Heart left ventricle (tissue), 16 donors: ENCODE results near the gene CLCF1. TPM values are rescaled to one million over a fixed set of nuclear protein-coding genes. Genes with fewer than 3 reads are reported as not detected.
A peak's percentile ranks its signal among the peaks of the same experiment; 100 is the strongest.

Experiments
- ATAC-seq, 4 donors: fragments of 200-7000 bp; cut with Tn5 transposase; one replicate each; pipeline ENCODE4 v1.9.1; 2020 to 2022; ENCODE audit warnings: moderate library complexity in 4 of 4, mild to moderate bottlenecking in 3 of 4, moderate number of reproducible peaks in 1 of 4
- DNase-seq, 5 donors: peaks; one replicate each; pipeline ENCODE4 v3.0.0-alpha.2; 2020
- H3K27ac ChIP-seq, 12 donors: fragments of 200-600 bp; sonication (generic) in 4 of 12; one replicate each; pipeline versions ENCODE4 v1.5.0 to v1.8.0; 2016 to 2022; ENCODE audit warnings: mild to moderate bottlenecking in 2 of 12
- H3K27me3 ChIP-seq, 9 donors: fragments of 200-600 bp; sonication (generic) in 2 of 9; one replicate each; pipeline versions ENCODE4 v1.5.1 to v1.8.0; 2016 to 2022; ENCODE audit warnings: mild to moderate bottlenecking in 3 of 9
- H3K36me3 ChIP-seq, 9 donors: fragments of 200-600 bp; sonication (generic) in 2 of 9; one replicate each; pipeline versions ENCODE4 v1.5.0 to v1.8.0; 2018 to 2022; ENCODE audit warnings: mild to moderate bottlenecking in 2 of 9
- H3K4me1 ChIP-seq, 12 donors: fragments of 200-600 bp; sonication (generic) in 4 of 12; one replicate each; pipeline versions ENCODE4 v1.5.0 to v1.8.0; 2016 to 2022; ENCODE audit warnings: mild to moderate bottlenecking in 3 of 12
- H3K4me3 ChIP-seq, 12 donors: fragments of 200-600 bp; sonication (generic) in 4 of 12; one replicate each; pipeline versions ENCODE4 v1.5.0 to v1.8.0; 2017 to 2022; ENCODE audit warnings: mild to moderate bottlenecking in 9 of 12, moderate library complexity in 4 of 12
- H3K9me3 ChIP-seq, 12 donors: fragments of 200-600 bp; sonication (generic) in 4 of 12; one replicate each; pipeline versions ENCODE4 v1.5.0 to v1.8.0; 2016 to 2022; ENCODE audit warnings: mild to moderate bottlenecking in 1 of 12
- POLR2A ChIP-seq, 2 donors: fragments of 450-650 bp; IDR thresholded peaks; one replicate each; pipeline ENCODE4 v1.6.1; 2017; ENCODE audit warnings: antibody characterized with exemption in 2 of 2, mild to moderate bottlenecking in 2 of 2, moderate library complexity in 2 of 2
- WGBS, 4 donors: extraction: QIAGEN DNeasy Blood & Tissue Kit in 2 of 4; methylation state at CpG; one replicate each; pipeline versions ENCODE4 v1.1.5 to v1.1.7; 2013 to 2018; 5-methylcytosine and 5-hydroxymethylcytosine counted together
- intact Hi-C, 10 donors: fragments of 100-400 bp; cut with DNase I; formaldehyde crosslinking; loops; one replicate each; pipeline versions ENCODE4 v1.11.1 to v1.14.2; 2022
- polyA plus RNA-seq, 2 donors: library from polyadenylated mRNA; stranded (reverse); fragments of 200-250 nt; gene quantifications; one replicate each; pipeline ENCODE4 v1.2.3, GENCODE V29; 2013
- total RNA-seq, 9 donors: library from RNA; depleted of rRNA in 2 of 9; stranded (reverse); fragments of >200 nt in 2 of 9; fragmentation: NEBNext Ultra II Directional in 3 of 9; extraction: Animal tissue kit (Norgen Biotek cat#: 25700) in 3 of 9; gene quantifications; one replicate each; pipeline versions ENCODE4 v1.1.0 to v1.2.4, GENCODE V29; 2016 to 2023
- TF ChIP-seq, protein P1 (sequence below), 12 donors: fragments of 200-600 bp; sonication (generic) in 4 of 12; IDR thresholded peaks; one replicate each; pipeline versions ENCODE4 v1.5.0 to v1.8.0; 2018 to 2022; ENCODE audit warnings: antibody characterized with exemption in 12 of 12, mild to moderate bottlenecking in 5 of 12
- donor health status: ischemic (EF 13 %, LVEDD 7.1; RV severe dilation, severe dysfunction).
- donor health status: healthy with polysubstance abuse.
- donor health status: DM: no; HTN: yes; CAD: no.
- donor health status: DM: no; HTN: no; CAD: no.
- donor health status: ischemic (EF 25% LVEDD 6.9; RV normal size, moderate dysfunction).
- donor health status: ischemic (EF 25% LVEDD 5.7; RV mildly dilated, moderate dysfunction).
- donor health status: healthy.
- donor health status: DM: yes; HTN: yes; CAD: no.
- donor health status: ischemic (EF 35%, LVEDD 5.7; RV mildly dilated, moderate dysfunction).
- donor health status: nonischemic (EF 11% LVEDD 7.7; RV severe dilation, severe dysfunction).
- donor health status: DM: yes; HTN: yes; CAD: no.
- donor health status: PGD.
- donor health status: ischemic (EF 29% LVEDD 5.4; RV normal size, mild dysfunction).
- donor health status: nonischemic (EF 23%, LVEDD 6.1; RV moderate dilation, normal function).

CLCF1 gene
- total and polyA plus RNA-seq, 11 donors = 0.25 to 17.1 (median 1.7) TPM

DNA sequence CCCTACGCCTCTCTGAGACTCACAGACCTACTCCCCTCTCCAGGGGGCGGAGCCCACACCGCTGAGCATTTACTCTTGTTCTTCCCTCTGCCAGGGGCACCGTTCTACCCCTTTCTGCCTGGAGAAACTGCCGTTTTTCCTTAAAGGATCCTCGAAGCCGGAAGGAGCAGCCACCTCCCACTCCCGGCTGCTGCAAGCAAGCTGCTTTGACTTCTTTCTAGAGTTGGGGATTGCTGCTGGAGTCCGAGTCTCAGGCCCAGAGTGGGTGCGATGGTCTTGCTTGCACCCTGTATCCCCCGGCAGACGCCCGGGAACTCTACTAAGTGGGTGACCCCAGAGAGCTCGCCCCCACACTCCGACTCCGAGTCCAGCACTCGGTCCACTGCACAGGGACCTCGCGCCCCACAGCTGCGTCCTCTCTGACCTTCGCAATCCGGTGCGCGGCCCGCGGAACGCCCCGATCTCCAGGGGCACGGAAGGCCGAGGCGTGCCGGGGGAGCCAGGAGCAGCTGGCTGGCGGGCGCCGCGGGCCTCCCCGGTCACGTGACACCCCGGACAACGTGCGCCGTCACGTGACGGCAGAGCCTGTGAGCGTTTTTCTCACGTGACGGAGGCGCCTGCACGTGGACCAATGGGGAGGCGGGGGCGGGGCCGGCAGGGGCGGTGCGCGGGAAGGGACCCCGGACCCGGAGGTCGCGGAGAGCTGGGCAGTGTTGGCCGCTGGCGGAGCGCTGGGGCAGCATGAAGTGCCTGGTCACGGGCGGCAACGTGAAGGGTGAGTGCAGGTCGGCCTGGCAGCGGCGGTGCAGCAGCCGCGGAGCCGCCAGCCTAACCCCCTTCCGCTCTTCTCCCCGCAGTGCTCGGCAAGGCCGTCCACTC lies 18.1 kb upstream of the CLCF1 start, which contains the start of gene RAD9A:
Gene RAD9A, plus strand, starts transcription at position 683 of the 879 bp plus-strand sequence. Its CDS starts 59 bp downstream, at position 742.
- peak; percentile 96 to 99 (median 97) for DNase-seq
- H3K36me3 ChIP-seq = peaks cover 0 to 23% (median 7%) of the 10 kb centered on the region in 9 donors
- WGBS, 4 donors = 0 to 2% (median 1%) methylated on average over 31 to 75 of the region's 75 CpGs
- H3K27me3 ChIP-seq = no peaks in the 10 kb centered on the region
- TF ChIP-seq, protein P1, sequence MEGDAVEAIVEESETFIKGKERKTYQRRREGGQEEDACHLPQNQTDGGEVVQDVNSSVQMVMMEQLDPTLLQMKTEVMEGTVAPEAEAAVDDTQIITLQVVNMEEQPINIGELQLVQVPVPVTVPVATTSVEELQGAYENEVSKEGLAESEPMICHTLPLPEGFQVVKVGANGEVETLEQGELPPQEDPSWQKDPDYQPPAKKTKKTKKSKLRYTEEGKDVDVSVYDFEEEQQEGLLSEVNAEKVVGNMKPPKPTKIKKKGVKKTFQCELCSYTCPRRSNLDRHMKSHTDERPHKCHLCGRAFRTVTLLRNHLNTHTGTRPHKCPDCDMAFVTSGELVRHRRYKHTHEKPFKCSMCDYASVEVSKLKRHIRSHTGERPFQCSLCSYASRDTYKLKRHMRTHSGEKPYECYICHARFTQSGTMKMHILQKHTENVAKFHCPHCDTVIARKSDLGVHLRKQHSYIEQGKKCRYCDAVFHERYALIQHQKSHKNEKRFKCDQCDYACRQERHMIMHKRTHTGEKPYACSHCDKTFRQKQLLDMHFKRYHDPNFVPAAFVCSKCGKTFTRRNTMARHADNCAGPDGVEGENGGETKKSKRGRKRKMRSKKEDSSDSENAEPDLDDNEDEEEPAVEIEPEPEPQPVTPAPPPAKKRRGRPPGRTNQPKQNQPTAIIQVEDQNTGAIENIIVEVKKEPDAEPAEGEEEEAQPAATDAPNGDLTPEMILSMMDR (IDR thresholded peaks at IDR 0.05) = no peak
- peak in 1 of 2 donors; percentile 79 for TF ChIP-seq POLR2A (IDR thresholded peaks at IDR 0.05)
- peak; percentile 65 to 89 (median 86) for ATAC-seq
- peaks cover 0 to 36% (median 16%) of the 10 kb centered on the region in 12 donors for H3K4me1 ChIP-seq
- peak within 1 kb of the TSS; percentile 51 to 93 (median 78) for H3K4me3 ChIP-seq
- H3K9me3 ChIP-seq = no peaks in the 10 kb centered on the region
- intact Hi-C loops = loop anchor here in 6 of 10 donors (2.0 to 5.0 kb wide), 3 partner anchors 91 to 116 kb away; partner anchors contain the start of genes CDK2AP2 (in 3 of the 6), PITPNM1 (in 3 of the 6) and AIP (in 1 of the 6)
- H3K27ac ChIP-seq = peak within 1 kb of the TSS; percentile 45 to 93 (median 81)

DNA sequence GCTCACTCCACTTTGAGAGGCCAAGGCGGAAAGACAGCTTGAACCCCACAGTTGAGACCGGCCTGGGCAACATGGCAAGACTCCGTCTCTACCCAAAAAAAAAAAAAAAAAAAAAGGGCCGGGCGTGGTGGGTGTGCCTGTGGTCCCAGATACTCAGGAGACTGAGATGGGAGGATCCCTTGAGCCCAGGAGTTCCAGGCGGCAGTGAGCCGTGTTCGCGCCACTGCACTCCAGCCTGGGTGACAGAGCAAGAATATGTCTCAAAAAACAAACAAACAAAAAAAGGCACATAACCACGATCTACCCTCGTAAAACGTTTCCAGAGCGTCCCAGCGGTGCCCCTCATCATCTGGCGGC lies 17.5 kb upstream of the CLCF1 start:
- TF ChIP-seq POLR2A (IDR thresholded peaks at IDR 0.05) = no peak
- TF ChIP-seq, protein P1 (IDR thresholded peaks at IDR 0.05) = no peak
- H3K27me3 ChIP-seq = no peaks in the 10 kb centered on the region
- 9 to 14% (median 12%) methylated on average over 15 of the region's 15 CpGs for WGBS, 4 donors
- DNase-seq (no peak), ATAC-seq (no peak)
- H3K27ac ChIP-seq = peak overlapping the region; percentile 45 to 93 (median 81)
- H3K4me3 ChIP-seq = peak overlapping the region; percentile 51 to 93 (median 78)
- H3K9me3 ChIP-seq = no peaks in the 10 kb centered on the region
- intact Hi-C loops = loop anchor here in 6 of 10 donors (2.0 to 5.0 kb wide), 3 partner anchors 91 to 116 kb away; partner anchors contain the start of genes CDK2AP2 (in 3 of the 6), PITPNM1 (in 3 of the 6) and AIP (in 1 of the 6)
- H3K36me3 ChIP-seq = peaks cover 0 to 17% (median 3%) of the 10 kb centered on the region in 9 donors
- peaks cover 0 to 33% (median 15%) of the 10 kb centered on the region in 12 donors for H3K4me1 ChIP-seq

DNA sequence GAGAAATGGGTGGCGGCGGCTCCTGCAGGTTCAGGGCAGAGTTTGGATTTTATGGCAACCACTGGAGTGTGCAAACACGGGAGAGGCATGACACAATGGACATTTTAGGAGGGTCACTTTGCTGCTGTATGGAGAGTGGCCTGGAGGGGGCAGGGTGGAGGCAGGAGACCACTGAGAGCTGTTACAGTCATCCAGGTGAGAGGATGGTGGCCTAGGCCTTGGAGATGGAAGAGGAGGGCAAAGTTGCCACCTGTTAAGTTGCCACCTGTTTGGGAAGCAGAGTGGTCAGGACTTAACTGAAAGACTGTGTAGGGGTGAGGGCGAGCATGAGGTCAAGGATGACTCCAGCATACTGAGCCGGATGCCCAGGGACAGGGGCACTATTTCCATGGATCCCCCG lies 16.1 kb upstream of the CLCF1 start:
- Histone ChIP-seq H3K9me3 (no peaks in the 10 kb centered on the region), H3K4me1 (peaks cover 0 to 33% (median 19%) of the 10 kb centered on the region in 12 donors), H3K27me3 (no peaks in the 10 kb centered on the region), H3K4me3 (no peak overlapping the region), H3K27ac (no peak overlapping the region), H3K36me3 (peaks cover 0 to 9% (median 0%) of the 10 kb centered on the region in 9 donors)
- DNase-seq = peak in 1 of 5 donors; percentile 56
- WGBS, 4 donors = 64 to 71% (median 66%) methylated on average over 6 of the region's 6 CpGs
- peak in 1 of 4 donors; percentile 19 for ATAC-seq
- TF ChIP-seq POLR2A (IDR thresholded peaks at IDR 0.05) = no peak
- TF ChIP-seq, protein P1 (IDR thresholded peaks at IDR 0.05) = peak; percentile 39 to 67 (median 52)
- intact Hi-C loops = loop anchor here in 2 of 10 donors (5.0 kb wide), 2 partner anchors 118 to 122 kb away; partner anchors contain the start of genes CDK2AP2 (in 1 of the 2), GRK2 (in 1 of the 2) and PITPNM1 (in 1 of the 2)

DNA sequence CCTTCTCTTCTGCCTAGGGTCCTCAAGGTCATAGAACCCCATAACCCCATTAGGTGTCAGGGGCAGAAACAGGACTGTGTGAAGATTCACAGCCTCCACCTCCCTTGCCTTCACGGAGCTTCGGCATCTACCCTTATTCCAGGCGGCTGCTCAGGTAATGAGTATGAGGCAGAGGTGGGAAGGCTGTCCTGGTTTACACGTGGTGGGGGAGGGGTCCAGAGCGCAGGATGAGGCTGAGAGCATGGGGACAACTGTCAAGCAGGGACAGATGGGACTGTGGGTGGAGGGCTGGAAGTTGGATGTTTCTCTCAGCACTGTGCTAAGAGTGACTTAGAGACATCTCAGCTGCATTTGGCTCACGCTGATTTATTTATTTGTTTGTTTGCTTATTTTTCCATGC lies 14.1 kb upstream of the CLCF1 start:
- WGBS, 4 donors = 62 to 70% (median 67%) methylated on average over 6 of the region's 6 CpGs
- Histone ChIP-seq H3K36me3 (no peaks in the 10 kb centered on the region), H3K4me3 (no peak overlapping the region), H3K27me3 (no peaks in the 10 kb centered on the region), H3K4me1 (peaks cover 0 to 30% (median 16%) of the 10 kb centered on the region in 12 donors), H3K27ac (no peak overlapping the region), H3K9me3 (no peaks in the 10 kb centered on the region)
- no peak for ATAC-seq
- no peak for DNase-seq
- intact Hi-C loops = loop anchor here in 2 of 10 donors (5.0 kb wide), 2 partner anchors 120 kb away; partner anchors contain the start of genes CDK2AP2 (in 1 of the 2), GRK2 (in 1 of the 2) and PITPNM1 (in 1 of the 2)
- no peak for TF ChIP-seq POLR2A (IDR thresholded peaks at IDR 0.05)
- TF ChIP-seq, protein P1 (IDR thresholded peaks at IDR 0.05) = no peak
